Esophagus squamous epithelium (tissue), 5 donors: ENCODE results near the gene DAG1. TPM values are rescaled to one million over a fixed set of nuclear protein-coding genes. Genes with fewer than 3 reads are reported as not detected.
"Not testable (repeated sequence)": the region's sequence is repeated elsewhere in the genome, so short reads cannot be mapped to it uniquely, and the experiment has no call there.

Source experiments
- DNase-seq: peaks from one replicate; lab custom pipeline; 2025; lab: John Stamatoyannopoulos, UW
- H3K27ac ChIP-seq, 4 donors: fragments of 200-600 bp; sonication (generic); one replicate each; pipeline ENCODE4 v1.5.1; 2016 to 2019; ENCODE audit warnings: mild to moderate bottlenecking in 1 of 4
- H3K27me3 ChIP-seq, 4 donors: fragments of 200-600 bp; sonication (generic); 1 replicate in 3 of 4; 2 replicates in 1 of 4; pipeline versions ENCODE4 v1.5.1 to v1.6.0; 2017 to 2021; ENCODE audit warnings: antibody characterized with exemption in 1 of 4
- H3K36me3 ChIP-seq, 3 donors: fragments of 200-600 bp; sonication (generic); one replicate each; pipeline ENCODE4 v1.5.1; 2016 to 2019
- H3K4me1 ChIP-seq, 3 donors: fragments of 200-600 bp; sonication (generic); one replicate each; pipeline ENCODE4 v1.5.1; 2017 to 2019
- H3K4me3 ChIP-seq, 4 donors: fragments of 200-600 bp; sonication (generic); 1 replicate in 3 of 4; 2 replicates in 1 of 4; pipeline ENCODE4 v1.5.1; 2016 to 2019; ENCODE audit warnings: mild to moderate bottlenecking in 2 of 4, moderate library complexity in 1 of 4
- H3K9me3 ChIP-seq, 3 donors: fragments of 200-600 bp; sonication (generic); one replicate each; pipeline ENCODE4 v1.5.1; 2016 to 2019
- POLR2A ChIP-seq, 4 donors: fragments of 450-650 bp; IDR thresholded peaks; one replicate each; pipeline ENCODE4 v1.6.1; 2017; ENCODE audit warnings: antibody characterized with exemption in 4 of 4, mild to moderate bottlenecking in 4 of 4, moderate library complexity in 3 of 4
- WGBS, 2 donors: methylation state at CpG; one replicate each; pipeline ENCODE4 v1.1.5; 2018; 5-methylcytosine and 5-hydroxymethylcytosine counted together
- intact Hi-C: fragments of 100-400 bp; cut with DNase I; formaldehyde crosslinking; loops from one replicate; pipeline ENCODE4 v1.15.0; 2022
- total RNA-seq, 4 donors: library from RNA; depleted of rRNA; stranded (reverse); fragments of >200 nt; gene quantifications; one replicate each; pipeline ENCODE4 v1.1.0, GENCODE V29; 2016
- TF ChIP-seq, protein P1 (sequence below), 6 experiments: fragments of 450-650 bp in 4 of 6; fragments of 200-600 bp in 2 of 6; sonication (generic) in 2 of 6; IDR thresholded peaks; one replicate each; pipeline ENCODE4 v1.5.1; 2016 to 2019; ENCODE audit warnings: antibody characterized with exemption in 6 of 6, mild to moderate bottlenecking in 4 of 6, moderate library complexity in 4 of 6
- donor health status: DM: yes; HTN: yes; CAD: no.

Gene DAG1
- total RNA-seq, 4 donors from 2014 or later = 36.2 to 74.2 (median 51.3) TPM

DNA sequence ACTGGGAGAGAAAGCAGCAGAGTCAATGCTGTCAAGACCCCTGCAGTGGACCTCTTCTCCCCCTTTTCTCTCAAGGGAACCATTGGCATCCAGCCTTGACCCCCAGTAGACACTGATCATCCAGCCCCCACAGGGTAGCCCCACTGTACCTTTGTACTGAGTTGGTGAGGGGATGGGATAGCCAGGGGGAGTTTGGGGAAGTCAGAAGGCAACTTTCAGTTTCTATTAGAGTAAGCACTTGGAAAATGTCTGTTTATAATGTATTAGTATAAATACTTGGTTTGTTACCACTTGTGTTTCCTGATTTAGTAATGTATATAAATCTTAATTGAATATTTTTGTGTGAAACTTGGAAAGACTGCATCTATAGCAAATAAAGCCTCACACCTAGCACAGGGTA is 25.0 kb downstream of the DAG1 start:
- no peak overlapping the region for H3K27ac ChIP-seq
- peaks cover under 1 to 21% (median 1%) of the 10 kb centered on the region in 3 donors for H3K4me1 ChIP-seq
- peaks cover 0 to 22% (median 0%) of the 10 kb centered on the region in 3 donors for H3K36me3 ChIP-seq
- H3K27me3 ChIP-seq = no peaks in the 10 kb centered on the region
- no peaks in the 10 kb centered on the region for H3K9me3 ChIP-seq
- no peak for TF ChIP-seq POLR2A (IDR thresholded peaks at IDR 0.05)
- TF ChIP-seq, protein P1, sequence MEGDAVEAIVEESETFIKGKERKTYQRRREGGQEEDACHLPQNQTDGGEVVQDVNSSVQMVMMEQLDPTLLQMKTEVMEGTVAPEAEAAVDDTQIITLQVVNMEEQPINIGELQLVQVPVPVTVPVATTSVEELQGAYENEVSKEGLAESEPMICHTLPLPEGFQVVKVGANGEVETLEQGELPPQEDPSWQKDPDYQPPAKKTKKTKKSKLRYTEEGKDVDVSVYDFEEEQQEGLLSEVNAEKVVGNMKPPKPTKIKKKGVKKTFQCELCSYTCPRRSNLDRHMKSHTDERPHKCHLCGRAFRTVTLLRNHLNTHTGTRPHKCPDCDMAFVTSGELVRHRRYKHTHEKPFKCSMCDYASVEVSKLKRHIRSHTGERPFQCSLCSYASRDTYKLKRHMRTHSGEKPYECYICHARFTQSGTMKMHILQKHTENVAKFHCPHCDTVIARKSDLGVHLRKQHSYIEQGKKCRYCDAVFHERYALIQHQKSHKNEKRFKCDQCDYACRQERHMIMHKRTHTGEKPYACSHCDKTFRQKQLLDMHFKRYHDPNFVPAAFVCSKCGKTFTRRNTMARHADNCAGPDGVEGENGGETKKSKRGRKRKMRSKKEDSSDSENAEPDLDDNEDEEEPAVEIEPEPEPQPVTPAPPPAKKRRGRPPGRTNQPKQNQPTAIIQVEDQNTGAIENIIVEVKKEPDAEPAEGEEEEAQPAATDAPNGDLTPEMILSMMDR (IDR thresholded peaks at IDR 0.05) = no peak
- DNase-seq = no peak
- H3K4me3 ChIP-seq = no peak overlapping the region
- intact Hi-C loops = no loop called here

DNA sequence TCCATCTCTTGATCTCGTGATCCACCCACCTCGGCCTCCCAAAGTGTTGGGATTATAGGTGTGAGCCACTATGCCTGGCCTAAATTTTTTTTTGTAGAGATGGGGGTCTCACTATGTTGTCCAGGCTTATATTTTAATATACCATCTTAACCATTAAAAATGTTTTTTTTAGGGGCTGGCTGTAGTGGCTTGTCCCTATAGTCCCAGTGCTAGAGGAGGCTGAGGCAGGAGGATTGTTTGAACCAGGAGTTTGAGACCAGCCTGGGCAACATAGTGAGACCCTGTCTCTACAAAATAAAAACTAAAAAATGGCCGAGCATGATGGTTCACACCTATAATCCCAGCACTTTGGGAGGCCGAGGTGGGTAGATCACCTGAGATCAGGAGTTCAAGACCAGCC is 26.8 kb downstream of the DAG1 start:
- H3K36me3 ChIP-seq = peaks cover 0 to 10% (median 0%) of the 10 kb centered on the region in 3 donors
- H3K4me3 ChIP-seq, H3K27ac ChIP-seq, intact Hi-C loops, H3K9me3 ChIP-seq, DNase-seq, H3K27me3 ChIP-seq: not testable (repeated sequence)
- WGBS, 2 donors = 92 to 95% methylated on average over 4 of the region's 4 CpGs
- H3K4me1 ChIP-seq = peaks cover 12 to 39% (median 19%) of the 10 kb centered on the region in 3 donors

DNA sequence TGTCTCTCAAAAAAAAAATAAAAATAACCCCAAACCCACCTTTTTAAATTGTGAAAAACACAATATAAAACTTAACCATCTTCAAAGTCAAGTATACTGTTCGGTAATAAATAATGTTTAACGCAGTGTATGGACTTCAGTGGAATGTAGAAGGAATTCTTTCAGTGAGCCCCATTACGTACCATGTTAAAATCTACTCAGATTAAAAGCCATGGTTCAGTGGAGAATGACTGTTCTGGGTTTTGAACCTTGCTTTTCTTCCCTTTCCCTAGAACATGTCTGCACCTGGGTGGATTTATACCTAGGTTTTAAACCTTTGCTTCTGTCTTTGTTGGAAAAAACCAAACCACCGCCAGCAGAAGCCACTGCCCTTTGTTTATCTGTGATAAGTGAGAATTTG is 27.5 kb downstream of the DAG1 start:
- peaks cover 0 to 10% (median 0%) of the 10 kb centered on the region in 3 donors for H3K36me3 ChIP-seq
- H3K27ac ChIP-seq = no peak overlapping the region
- no peak for TF ChIP-seq POLR2A (IDR thresholded peaks at IDR 0.05)
- TF ChIP-seq, protein P1 (IDR thresholded peaks at IDR 0.05) = no peak
- intact Hi-C loops = no loop called here
- WGBS, 2 donors = 89 to 91% methylated on average over 4 of the region's 4 CpGs
- peaks cover 12 to 39% (median 19%) of the 10 kb centered on the region in 3 donors for H3K4me1 ChIP-seq
- no peaks in the 10 kb centered on the region for H3K9me3 ChIP-seq
- H3K4me3 ChIP-seq = no peak overlapping the region
- no peaks in the 10 kb centered on the region for H3K27me3 ChIP-seq
- no peak for DNase-seq

DNA sequence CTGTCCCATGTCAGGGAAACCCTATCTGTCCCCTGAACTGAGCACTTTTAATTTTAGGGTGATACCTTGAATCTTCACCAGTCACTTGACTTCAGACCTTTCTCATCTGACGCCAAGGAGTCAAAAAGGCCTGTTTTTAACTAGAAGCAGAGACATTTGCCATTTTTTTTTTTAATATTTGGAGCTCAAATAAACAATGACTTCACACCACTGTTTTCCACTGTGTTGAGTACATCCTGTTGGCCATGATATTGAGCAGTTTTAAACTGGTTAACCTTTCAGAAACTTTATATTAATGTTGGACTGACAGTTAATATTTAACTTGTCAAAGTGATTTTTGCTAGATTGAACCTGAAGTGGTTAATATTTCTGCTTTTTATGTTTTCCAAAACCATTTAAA is 28.2 kb downstream of the DAG1 start:
- no peak overlapping the region for H3K27ac ChIP-seq
- peaks cover 12 to 39% (median 19%) of the 10 kb centered on the region in 3 donors for H3K4me1 ChIP-seq
- TF ChIP-seq, protein P1 (IDR thresholded peaks at IDR 0.05) = no peak
- no peak for TF ChIP-seq POLR2A (IDR thresholded peaks at IDR 0.05)
- peaks cover 0 to 5% (median 0%) of the 10 kb centered on the region in 3 donors for H3K36me3 ChIP-seq
- H3K27me3 ChIP-seq = no peaks in the 10 kb centered on the region
- no peaks in the 10 kb centered on the region for H3K9me3 ChIP-seq
- H3K4me3 ChIP-seq = no peak overlapping the region
- no peak for DNase-seq
- 67 to 73% methylated on average over 1 of the region's 1 CpG for WGBS, 2 donors
- intact Hi-C loops = no loop called here

DNA sequence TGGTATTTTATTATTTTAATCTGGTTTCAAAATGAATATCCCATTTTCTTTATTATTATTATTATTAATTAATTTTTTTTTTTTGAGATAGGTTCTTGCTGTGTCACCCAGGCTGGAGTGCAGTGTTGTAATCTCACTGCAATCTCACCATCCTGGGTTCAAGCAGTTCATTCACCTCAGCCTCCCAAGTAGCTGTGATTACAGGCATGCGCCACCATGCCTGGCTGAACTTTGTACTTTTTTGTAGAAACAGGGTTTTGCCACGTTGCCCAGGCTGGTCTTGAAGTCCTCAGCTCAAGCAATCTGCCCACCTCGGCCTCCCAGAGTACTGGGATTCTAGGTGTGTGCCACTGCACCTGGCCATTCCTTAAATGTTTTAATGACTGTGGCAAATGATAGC is 28.6 kb downstream of the DAG1 start:
- TF ChIP-seq POLR2A (IDR thresholded peaks at IDR 0.05) = no peak
- TF ChIP-seq, protein P1 (IDR thresholded peaks at IDR 0.05) = no peak
- Histone ChIP-seq H3K36me3 (peaks cover 0 to 1% (median 0%) of the 10 kb centered on the region in 3 donors), H3K27me3 (no peaks in the 10 kb centered on the region), H3K4me3 (no peak overlapping the region), H3K9me3 (no peaks in the 10 kb centered on the region), H3K4me1 (peaks cover 12 to 39% (median 19%) of the 10 kb centered on the region in 3 donors), H3K27ac (peak overlapping the region in 1 of 4 donors; percentile 10)
- WGBS, 2 donors = 86 to 90% methylated on average over 3 of the region's 3 CpGs
- intact Hi-C loops = no loop called here
- DNase-seq = no peak
